Spinal cord (tissue), 10 donors: Measurements from ENCODE around the gene TMEM107. TPM values are rescaled to one million over a fixed set of nuclear protein-coding genes. Genes with fewer than 3 reads are reported as not detected.

Experiments
- DNase-seq, 6 donors: peaks; one replicate each; pipeline versions ENCODE4 v3.0.0 to v3.0.0-alpha.2; 2013 to 2015; ENCODE audit warnings: low spot score in 6 of 6, low read depth in 4 of 6
- H3K27ac ChIP-seq: one replicate; pipeline ENCODE4 v1.5.1; 2013; ENCODE audit warnings: low read depth, low read length, control low read depth
- H3K27me3 ChIP-seq: one replicate; pipeline ENCODE4 v1.6.1; 2013; ENCODE audit warnings: low read length; ENCODE audit not compliant: control insufficient read depth, insufficient read depth
- H3K36me3 ChIP-seq: one replicate; pipeline ENCODE4 v1.6.1; 2013; ENCODE audit warnings: low read length; ENCODE audit not compliant: control insufficient read depth, insufficient read depth
- H3K4me1 ChIP-seq: one replicate; pipeline ENCODE4 v1.6.1; 2013; ENCODE audit warnings: low read length; ENCODE audit not compliant: control insufficient read depth, insufficient read depth
- H3K4me3 ChIP-seq: one replicate; pipeline ENCODE4 v1.5.1; 2013; ENCODE audit warnings: low read depth, low read length, control low read depth
- H3K9me3 ChIP-seq: one replicate; pipeline ENCODE4 v1.6.1; 2013; ENCODE audit warnings: low read length; ENCODE audit not compliant: control insufficient read depth, insufficient read depth
- WGBS: methylation state at CpG from one replicate; pipeline ENCODE4 v1.1.5; 2013; ENCODE audit warnings: missing lambda C conversion rate; ENCODE audit not compliant: insufficient coverage; 5-methylcytosine and 5-hydroxymethylcytosine counted together
- polyA plus RNA-seq, 2 donors: library from polyadenylated mRNA; unstranded; fragments of 120-200 nt; gene quantifications; one replicate each; pipeline ENCODE4 v1.2.1, GENCODE V29; 2013; ENCODE audit not compliant: insufficient read length in 2 of 2
- total RNA-seq, 2 donors: library from RNA; depleted of rRNA in 1 of 2; stranded (reverse); fragments of 120-200 nt in 1 of 2; fragments of >200 nt in 1 of 2; gene quantifications; one replicate each; pipeline versions ENCODE4 v1.2.3 to v1.2.4, GENCODE V29; 2013 to 2014
- donor health status: healthy.

The TMEM107 gene
- total and polyA plus RNA-seq, 4 donors, result 19.0 to 48.1 (median 22.5) TPM

GRCh38 chr17:8150194-8151119 lies 25.7 kb downstream of the TMEM107 start:
- peaks cover 52% of the 10 kb centered on the region for H3K4me1 ChIP-seq
- no peaks in the 10 kb centered on the region for H3K9me3 ChIP-seq
- no peaks in the 10 kb centered on the region for H3K27me3 ChIP-seq
- H3K4me3 ChIP-seq, result peak overlapping the region; percentile 82
- WGBS, result 75% methylated on average over 17 of the region's 18 CpGs
- H3K36me3 ChIP-seq, result peaks cover 54% of the 10 kb centered on the region
- no peak for DNase-seq
- peak overlapping the region; percentile 100 for H3K27ac ChIP-seq

- Histone ChIP-seq H3K27me3 (no peaks in the 10 kb centered on the region), H3K36me3 (peaks cover 62% of the 10 kb centered on the region), H3K9me3 (no peaks in the 10 kb centered on the region), H3K4me1 (peaks cover 46% of the 10 kb centered on the region), H3K27ac (no peak overlapping the region), H3K4me3 (no peak overlapping the region)
- 96% methylated on average over 29 of the region's 29 CpGs for WGBS
- no peak for DNase-seq
Measured at GRCh38 chr17:8149419-8150193, 26.6 kb downstream of the TMEM107 start.

GRCh38 chr17:8148560-8148959 lies 27.6 kb downstream of the TMEM107 start:
- peaks cover 36% of the 10 kb centered on the region for H3K4me1 ChIP-seq
- no peaks in the 10 kb centered on the region for H3K9me3 ChIP-seq
- H3K27ac ChIP-seq, result no peak overlapping the region
- no peak overlapping the region for H3K4me3 ChIP-seq
- H3K36me3 ChIP-seq, result peaks cover 73% of the 10 kb centered on the region
- no peak for DNase-seq
- WGBS, result 96% methylated on average over 7 of the region's 13 CpGs
- H3K27me3 ChIP-seq, result no peaks in the 10 kb centered on the region

GRCh38 chr17:8147805-8148404 lies 28.3 kb downstream of the TMEM107 start:
- H3K4me3 ChIP-seq, result no peak overlapping the region
- peaks cover 29% of the 10 kb centered on the region for H3K4me1 ChIP-seq
- WGBS, result 95% methylated on average over 10 of the region's 13 CpGs
- H3K27me3 ChIP-seq, result no peaks in the 10 kb centered on the region
- peaks cover 79% of the 10 kb centered on the region for H3K36me3 ChIP-seq
- H3K27ac ChIP-seq, result no peak overlapping the region
- no peak for DNase-seq
- no peaks in the 10 kb centered on the region for H3K9me3 ChIP-seq

- Histone ChIP-seq H3K9me3 (no peaks in the 10 kb centered on the region), H3K36me3 (peaks cover 86% of the 10 kb centered on the region), H3K27me3 (no peaks in the 10 kb centered on the region), H3K4me1 (peaks cover 23% of the 10 kb centered on the region), H3K4me3 (no peak overlapping the region), H3K27ac (no peak overlapping the region)
- 91% methylated on average over 23 of the region's 26 CpGs for WGBS
- DNase-seq, result no peak
Measured at GRCh38 chr17:8147141-8147804, 28.9 kb downstream of the TMEM107 start.

GRCh38 chr17:8146381-8147140 lies 29.6 kb downstream of the TMEM107 start:
- 96% methylated on average over 11 of the region's 14 CpGs for WGBS
- no peak for DNase-seq
- no peaks in the 10 kb centered on the region for H3K27me3 ChIP-seq
- peaks cover 16% of the 10 kb centered on the region for H3K4me1 ChIP-seq
- H3K9me3 ChIP-seq, result no peaks in the 10 kb centered on the region
- peaks cover 93% of the 10 kb centered on the region for H3K36me3 ChIP-seq
- H3K4me3 ChIP-seq, result no peak overlapping the region
- no peak overlapping the region for H3K27ac ChIP-seq

GRCh38 chr17:8145811-8146210 lies 30.4 kb downstream of the TMEM107 start:
- 92% methylated on average over 2 of the region's 12 CpGs for WGBS
- Histone ChIP-seq H3K4me1 (peaks cover 9% of the 10 kb centered on the region), H3K36me3 (peaks cover 100% of the 10 kb centered on the region), H3K9me3 (no peaks in the 10 kb centered on the region), H3K4me3 (no peak overlapping the region), H3K27ac (no peak overlapping the region), H3K27me3 (no peaks in the 10 kb centered on the region)
- no peak for DNase-seq

GRCh38 chr17:8144401-8145231 lies 31.6 kb downstream of the TMEM107 start:
- Histone ChIP-seq H3K4me3 (no peak overlapping the region), H3K36me3 (peaks cover 100% of the 10 kb centered on the region), H3K27ac (no peak overlapping the region), H3K4me1 (no peaks in the 10 kb centered on the region), H3K27me3 (no peaks in the 10 kb centered on the region), H3K9me3 (no peaks in the 10 kb centered on the region)
- 94% methylated on average over 11 of the region's 15 CpGs for WGBS
- no peak for DNase-seq
